Measurements from ENCODE around the gene PPP2R3A. TPM values are rescaled to one million over a fixed set of nuclear protein-coding genes. Genes with fewer than 3 reads are reported as not detected.
A peak's percentile ranks its signal among the peaks of the same experiment; 100 is the strongest.

PPP2R3A gene
- total and polyA plus RNA-seq, 9 of the 15 experiments (the other 6 are each of a cell fraction or from before 2014, with no cell fraction given), result 0.10 to 0.50 (median 0.24) TPM

DNA sequence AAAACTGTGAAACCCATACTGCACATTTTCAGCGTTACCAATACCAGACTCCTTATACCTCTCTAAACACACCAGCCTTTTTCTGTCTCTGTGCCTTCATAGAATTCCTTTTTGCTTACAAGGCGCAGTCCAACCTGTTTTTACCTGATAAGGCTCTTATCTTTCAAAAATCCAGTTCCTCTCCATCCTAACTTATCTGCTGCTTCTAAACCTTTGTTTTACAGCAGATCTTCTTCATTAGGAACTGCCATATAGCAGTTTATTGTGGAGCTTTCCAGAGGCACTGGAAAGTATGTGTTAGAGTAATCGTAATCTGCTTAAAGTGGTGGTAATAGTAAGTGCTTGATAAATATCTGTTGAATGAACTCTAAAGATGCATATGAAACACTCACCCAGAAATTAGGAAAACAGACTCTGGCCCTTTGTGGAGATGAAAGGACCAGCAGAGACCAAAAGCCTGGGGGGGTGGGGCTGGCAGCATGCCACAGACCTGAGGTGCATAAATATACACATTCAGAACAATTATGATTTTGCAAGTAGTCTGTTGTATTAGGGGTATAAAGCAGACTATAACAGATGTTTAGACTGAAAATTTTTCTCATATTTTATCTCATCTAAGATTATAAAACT, 29.3 kb downstream of the PPP2R3A start:
- CTCF ChIA-PET (ENCODE audit: low intra/inter-chr PET ratio), result no interaction called here

More for the DNA sequence above, 29.3 kb downstream of the PPP2R3A start:
- no peaks in the 10 kb centered on the region for H3K9me3 ChIP-seq (replicated peaks; ENCODE audit: control insufficient read depth, insufficient read depth, low read depth, low read length)
- H3K9me1 ChIP-seq (ENCODE audit: control insufficient read depth, insufficient read depth, low read length), result no peaks in the 10 kb centered on the region
- no peaks in the 10 kb centered on the region for H3K36me3 ChIP-seq (ENCODE audit: control insufficient read depth, insufficient read depth, low read length)
- in situ Hi-C loops (cut with MboI) (no loop called here), intact Hi-C loops (cut with micrococcal nuclease) (no loop called here)
- no peaks in the 10 kb centered on the region for H4K20me1 ChIP-seq (replicated peaks; ENCODE audit: control insufficient read depth, insufficient read depth, low read length)
- TF ChIP-seq TAL1 (IDR thresholded peaks at IDR 0.05), result peak; percentile 57
- TF ChIP-seq, protein P1, sequence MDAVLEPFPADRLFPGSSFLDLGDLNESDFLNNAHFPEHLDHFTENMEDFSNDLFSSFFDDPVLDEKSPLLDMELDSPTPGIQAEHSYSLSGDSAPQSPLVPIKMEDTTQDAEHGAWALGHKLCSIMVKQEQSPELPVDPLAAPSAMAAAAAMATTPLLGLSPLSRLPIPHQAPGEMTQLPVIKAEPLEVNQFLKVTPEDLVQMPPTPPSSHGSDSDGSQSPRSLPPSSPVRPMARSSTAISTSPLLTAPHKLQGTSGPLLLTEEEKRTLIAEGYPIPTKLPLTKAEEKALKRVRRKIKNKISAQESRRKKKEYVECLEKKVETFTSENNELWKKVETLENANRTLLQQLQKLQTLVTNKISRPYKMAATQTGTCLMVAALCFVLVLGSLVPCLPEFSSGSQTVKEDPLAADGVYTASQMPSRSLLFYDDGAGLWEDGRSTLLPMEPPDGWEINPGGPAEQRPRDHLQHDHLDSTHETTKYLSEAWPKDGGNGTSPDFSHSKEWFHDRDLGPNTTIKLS (IDR thresholded peaks at IDR 0.05; ENCODE audit: borderline replicate concordance, low read depth), result no peak
- no peak for TF ChIP-seq KDM5B (IDR thresholded peaks at IDR 0.05; ENCODE audit: insufficient replicate concordance, low read depth, low read length)
- peak; percentile 58 for TF ChIP-seq ARID1B (IDR thresholded peaks at IDR 0.05)
- TF ChIP-seq TEAD4 (IDR thresholded peaks at IDR 0.05; ENCODE audit: low read length), result 0 out of 2 replicates have a peak, but pooled peaks have one; percentile 17
- no peak for TF ChIP-seq TEAD4 (CRISPR knock-in tag; IDR thresholded peaks at IDR 0.05; ENCODE audit: borderline replicate concordance)
- TF ChIP-seq NFIC (IDR thresholded peaks at IDR 0.05), result peak; percentile 19; the same call in 1 of the 2 replicates
- peak; percentile 43; the same call in 1 of the 2 replicates for TF ChIP-seq SOX6 (IDR thresholded peaks at IDR 0.05)
- 0 out of 2 replicates have a peak, but pooled peaks have one; percentile 14 for TF ChIP-seq TCF3 (CRISPR knock-in tag; IDR thresholded peaks at IDR 0.05)
- no peaks in the 10 kb centered on the region for H3K27me3 ChIP-seq (ENCODE audit: control insufficient read depth in 2 of 2, insufficient read depth in 2 of 2, low read length in 2 of 2)
- no peak overlapping the region for H3K9ac ChIP-seq (ENCODE audit: insufficient read depth in 1 of 2, low read depth in 2 of 2, low read length in 2 of 2)
- no peak overlapping the region for H3K4me2 ChIP-seq (ENCODE audit: insufficient read depth, low read length)
- WGBS (ENCODE audit: insufficient coverage, low coverage, missing lambda C conversion rate), result 3% methylated on average over 3 of the region's 3 CpGs
- no peaks in the 10 kb centered on the region for H3K79me2 ChIP-seq (ENCODE audit: control insufficient read depth, insufficient read depth, low read length)
- POLR2A ChIA-PET, result no interaction called here
- no peaks in the 10 kb centered on the region; a peak in 2 of 5 replicates for H3K4me1 ChIP-seq (replicated peaks in 1 of 2; ENCODE audit: control insufficient read depth in 2 of 2, insufficient read depth in 2 of 2, low read length in 2 of 2)
- no peak for FAIRE-seq
- DNase-seq (ENCODE audit: extremely low read depth in 1 of 4, low spot score in 3 of 4), result peak in 2 of 4 experiments; percentile 4 to 6
- no peak overlapping the region for H3K27ac ChIP-seq (ENCODE audit: extremely low read depth, low read depth, low read length)
- no peak overlapping the region for H2AFZ ChIP-seq (ENCODE audit: low read depth, low read length)
- BruUV-seq (replicated peaks), result no TSS peak
- no peak for ATAC-seq
- no peak overlapping the region for H3K4me3 ChIP-seq

Measured in K562 (cell line).